BLaER1 (cell line): ENCODE data around the gene TLR8.

Experiments used
- H3K27ac ChIP-seq: shearing (Covaris generic); formaldehyde crosslinking; 2 replicates; pipeline ENCODE4 v1.8.1; 2022
- H3K27me3 ChIP-seq: shearing (Covaris generic); formaldehyde crosslinking; 2 replicates; pipeline ENCODE4 v1.8.1; 2022
- H3K36me3 ChIP-seq: shearing (Covaris generic); formaldehyde crosslinking; 2 replicates; pipeline ENCODE4 v1.8.1; 2022
- H3K4me1 ChIP-seq: shearing (Covaris generic); formaldehyde crosslinking; 2 replicates; pipeline ENCODE4 v1.8.1; 2022
- H3K4me2 ChIP-seq: shearing (Covaris generic); formaldehyde crosslinking; 2 replicates; pipeline ENCODE4 v1.8.1; 2022
- H3K4me3 ChIP-seq: shearing (Covaris generic); formaldehyde crosslinking; 2 replicates; pipeline ENCODE4 v1.8.1; 2022
- H3K9ac ChIP-seq: shearing (Covaris generic); formaldehyde crosslinking; 2 replicates; pipeline ENCODE4 v1.8.1; 2022
- H3K9me3 ChIP-seq: shearing (Covaris generic); formaldehyde crosslinking; 2 replicates; pipeline ENCODE4 v1.8.1; 2022
- H4K20me1 ChIP-seq: shearing (Covaris generic); formaldehyde crosslinking; 2 replicates; pipeline ENCODE4 v1.8.1; 2022
- Cebpa-rat ChIP-seq: shearing (Covaris generic); IDR thresholded peaks from 2 replicates; pipeline ENCODE4 v1.8.1; 2022

Gene TLR8

GRCh38 chrX:12912791-12913482, 6.5 kb downstream of the TLR8 start:
- Histone ChIP-seq H4K20me1 (peaks cover 9% of the 10 kb centered on the region; the same call in 1 of the 2 replicates), H3K27ac (no peak overlapping the region), H3K9me3 (no peaks in the 10 kb centered on the region), H3K4me1 (no peaks in the 10 kb centered on the region), H3K4me2 (no peak overlapping the region), H3K27me3 (peaks cover 62% of the 10 kb centered on the region), H3K9ac (no peak overlapping the region), H3K36me3 (no peaks in the 10 kb centered on the region), H3K4me3 (no peak overlapping the region)
- TF ChIP-seq Cebpa-rat = no peak

DNA sequence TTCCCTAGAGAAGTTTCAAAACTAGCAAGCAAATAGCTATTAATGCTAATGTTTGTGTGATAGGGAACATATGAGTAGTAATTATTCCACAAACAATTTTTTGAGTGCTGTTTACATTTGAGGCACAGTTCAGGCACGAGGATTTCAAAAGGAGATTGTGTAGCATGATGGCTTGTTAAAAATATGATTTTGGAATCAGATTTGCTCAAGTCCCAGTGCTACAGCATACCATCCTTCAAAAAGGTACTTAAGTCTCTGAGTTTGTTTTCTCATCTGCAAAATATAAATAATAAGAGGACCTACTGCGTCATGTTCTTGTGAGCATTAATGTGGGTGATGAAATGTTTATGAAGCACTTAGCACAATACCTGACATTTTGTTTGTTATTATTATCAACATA, 11.3 kb downstream of the TLR8 start:
- Histone ChIP-seq H4K20me1 (no peaks in the 10 kb centered on the region; the same call in 1 of the 2 replicates), H3K4me3 (no peak overlapping the region), H3K27me3 (peaks cover 79% of the 10 kb centered on the region), H3K36me3 (no peaks in the 10 kb centered on the region), H3K9ac (no peak overlapping the region), H3K4me1 (no peaks in the 10 kb centered on the region), H3K27ac (no peak overlapping the region), H3K4me2 (no peak overlapping the region), H3K9me3 (no peaks in the 10 kb centered on the region)
- TF ChIP-seq Cebpa-rat = no peak

GRCh38 chrX:12919051-12919450, 12.6 kb downstream of the TLR8 start:
- no peak overlapping the region for H3K4me3 ChIP-seq
- no peak overlapping the region for H3K9ac ChIP-seq
- H3K4me2 ChIP-seq = no peak overlapping the region
- no peak overlapping the region for H3K27ac ChIP-seq
- H4K20me1 ChIP-seq = no peaks in the 10 kb centered on the region; the same call in 1 of the 2 replicates
- H3K9me3 ChIP-seq = no peaks in the 10 kb centered on the region
- no peak for TF ChIP-seq Cebpa-rat
- H3K36me3 ChIP-seq = no peaks in the 10 kb centered on the region
- no peaks in the 10 kb centered on the region for H3K4me1 ChIP-seq
- peaks cover 86% of the 10 kb centered on the region for H3K27me3 ChIP-seq

DNA sequence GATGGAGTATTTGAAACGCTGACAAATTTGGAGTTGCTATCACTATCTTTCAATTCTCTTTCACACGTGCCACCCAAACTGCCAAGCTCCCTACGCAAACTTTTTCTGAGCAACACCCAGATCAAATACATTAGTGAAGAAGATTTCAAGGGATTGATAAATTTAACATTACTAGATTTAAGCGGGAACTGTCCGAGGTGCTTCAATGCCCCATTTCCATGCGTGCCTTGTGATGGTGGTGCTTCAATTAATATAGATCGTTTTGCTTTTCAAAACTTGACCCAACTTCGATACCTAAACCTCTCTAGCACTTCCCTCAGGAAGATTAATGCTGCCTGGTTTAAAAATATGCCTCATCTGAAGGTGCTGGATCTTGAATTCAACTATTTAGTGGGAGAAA, 13.2 kb downstream of the TLR8 start:
- Histone ChIP-seq H3K36me3 (no peaks in the 10 kb centered on the region), H4K20me1 (no peaks in the 10 kb centered on the region; the same call in 1 of the 2 replicates), H3K27me3 (peaks cover 88% of the 10 kb centered on the region), H3K4me1 (no peaks in the 10 kb centered on the region), H3K4me3 (no peak overlapping the region), H3K9me3 (no peaks in the 10 kb centered on the region), H3K4me2 (no peak overlapping the region), H3K27ac (no peak overlapping the region), H3K9ac (no peak overlapping the region)
- TF ChIP-seq Cebpa-rat = no peak

- Histone ChIP-seq H4K20me1 (no peaks in the 10 kb centered on the region; the same call in 1 of the 2 replicates), H3K27ac (no peak overlapping the region), H3K9me3 (no peaks in the 10 kb centered on the region), H3K4me1 (no peaks in the 10 kb centered on the region), H3K27me3 (peaks cover 80% of the 10 kb centered on the region), H3K4me2 (no peak overlapping the region), H3K36me3 (no peaks in the 10 kb centered on the region), H3K9ac (no peak overlapping the region), H3K4me3 (no peak overlapping the region)
- no peak for TF ChIP-seq Cebpa-rat
Measured at GRCh38 chrX:12920990-12921389, 14.6 kb downstream of the TLR8 start.

GRCh38 chrX:12921886-12922598, 15.6 kb downstream of the TLR8 start:
- H3K9me3 ChIP-seq = no peaks in the 10 kb centered on the region
- H3K4me3 ChIP-seq = no peak overlapping the region
- H3K4me1 ChIP-seq = no peaks in the 10 kb centered on the region
- H3K9ac ChIP-seq = no peak overlapping the region
- TF ChIP-seq Cebpa-rat = no peak
- H3K27me3 ChIP-seq = peaks cover 71% of the 10 kb centered on the region
- no peak overlapping the region for H3K27ac ChIP-seq
- H3K4me2 ChIP-seq = no peak overlapping the region
- H4K20me1 ChIP-seq = no peaks in the 10 kb centered on the region; the same call in 1 of the 2 replicates
- no peaks in the 10 kb centered on the region for H3K36me3 ChIP-seq

- no peaks in the 10 kb centered on the region for H3K4me1 ChIP-seq
- H3K36me3 ChIP-seq = no peaks in the 10 kb centered on the region
- peaks cover 67% of the 10 kb centered on the region for H3K27me3 ChIP-seq
- H3K9me3 ChIP-seq = no peaks in the 10 kb centered on the region
- no peak overlapping the region for H3K4me2 ChIP-seq
- no peak overlapping the region for H3K4me3 ChIP-seq
- TF ChIP-seq Cebpa-rat = no peak
- no peak overlapping the region for H3K27ac ChIP-seq
- H4K20me1 ChIP-seq = no peaks in the 10 kb centered on the region; the same call in 1 of the 2 replicates
- H3K9ac ChIP-seq = no peak overlapping the region
Measured at GRCh38 chrX:12922599-12922919, 16.1 kb downstream of the TLR8 start.

DNA sequence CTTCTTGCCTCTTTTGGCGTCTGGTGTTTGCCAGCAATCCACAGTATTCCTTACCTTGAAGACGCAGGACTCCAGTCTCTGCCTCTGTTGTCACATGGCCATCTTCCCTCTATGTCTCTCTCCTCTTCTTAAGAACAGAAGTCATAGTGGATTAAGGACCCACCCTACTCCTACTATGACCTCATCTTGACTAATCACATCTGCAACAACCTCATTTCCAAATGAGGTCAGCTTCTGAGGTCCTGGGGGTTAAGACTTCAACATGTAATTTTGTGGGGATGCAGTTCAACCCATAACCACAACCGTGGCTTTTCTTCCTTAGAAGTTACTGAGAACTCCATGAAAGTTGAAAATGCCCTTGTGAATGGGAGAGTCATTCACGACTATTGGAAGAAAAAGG, 23.3 kb downstream of the TLR8 start:
- Histone ChIP-seq H3K4me1 (peaks cover 10% of the 10 kb centered on the region), H3K4me2 (no peak overlapping the region), H3K27me3 (peaks cover 21% of the 10 kb centered on the region; the same call in 1 of the 2 replicates), H3K9me3 (peaks cover 11% of the 10 kb centered on the region), H4K20me1 (no peaks in the 10 kb centered on the region), H3K4me3 (no peak overlapping the region), H3K36me3 (no peaks in the 10 kb centered on the region), H3K27ac (no peak overlapping the region), H3K9ac (no peak overlapping the region)
- no peak for TF ChIP-seq Cebpa-rat

- Histone ChIP-seq H3K4me3 (no peak overlapping the region), H3K36me3 (no peaks in the 10 kb centered on the region), H3K27ac (no peak overlapping the region)
Measured at GRCh38 chrX:12930150-12930549, 23.7 kb downstream of the TLR8 start.

GRCh38 chrX:12932244-12932643, 25.8 kb downstream of the TLR8 start:
- no peak for TF ChIP-seq Cebpa-rat
- Histone ChIP-seq H3K27me3 (peaks cover 21% of the 10 kb centered on the region; the same call in 1 of the 2 replicates), H3K27ac (no peak overlapping the region), H3K4me3 (no peak overlapping the region), H3K4me2 (peak overlapping the region; percentile 22; the same call in 1 of the 2 replicates), H3K36me3 (no peaks in the 10 kb centered on the region), H3K9me3 (peaks cover 34% of the 10 kb centered on the region), H4K20me1 (no peaks in the 10 kb centered on the region), H3K4me1 (peaks cover 10% of the 10 kb centered on the region), H3K9ac (no peak overlapping the region)

More at GRCh38 chrX:12930150-12930549, 23.7 kb downstream of the TLR8 start:
- Histone ChIP-seq H3K9me3 (peaks cover 15% of the 10 kb centered on the region), H4K20me1 (no peaks in the 10 kb centered on the region), H3K27me3 (peaks cover 24% of the 10 kb centered on the region; the same call in 1 of the 2 replicates), H3K4me1 (peaks cover 10% of the 10 kb centered on the region), H3K9ac (no peak overlapping the region), H3K4me2 (no peak overlapping the region)
- no peak for TF ChIP-seq Cebpa-rat
